AG08395 (cell line): ENCODE measurements around the gene BIN2.
"Not testable (repeated sequence)": the region's sequence is repeated elsewhere in the genome, so short reads cannot be mapped to it uniquely, and the experiment has no call there.

Source experiments
- DNase-seq: peaks from one replicate; pipeline ENCODE4 v3.0.0; 2012; ENCODE audit warnings: mixed read lengths, low spot score

Gene BIN2

GRCh38 chr12:51345681-51346080, 21.7 kb upstream of the BIN2 start:
- peak; percentile 12 for DNase-seq

GRCh38 chr12:51343201-51343600, 19.2 kb upstream of the BIN2 start:
- no peak for DNase-seq

GRCh38 chr12:51342416-51342815, 18.4 kb upstream of the BIN2 start:
- no peak for DNase-seq

GRCh38 chr12:51341251-51342007, 17.5 kb upstream of the BIN2 start:
- DNase-seq: peak; percentile 79

GRCh38 chr12:51339750-51340149, 15.8 kb upstream of the BIN2 start:
- no peak for DNase-seq

- DNase-seq: not testable (repeated sequence)
These were observed 13.4 kb upstream of the BIN2 start for GRCh38 chr12:51337336-51337735.

GRCh38 chr12:51335931-51336330, 12.0 kb upstream of the BIN2 start:
- DNase-seq: no peak

GRCh38 chr12:51334764-51335163, 10.8 kb upstream of the BIN2 start:
- DNase-seq: peak; percentile 28

GRCh38 chr12:51333536-51333935, 9.6 kb upstream of the BIN2 start:
- no peak for DNase-seq

- no peak for DNase-seq
These were observed 6.2 kb upstream of the BIN2 start for GRCh38 chr12:51330186-51330585.

- DNase-seq: no peak
These were observed 5.8 kb upstream of the BIN2 start for GRCh38 chr12:51329742-51330141.

- no peak for DNase-seq
These were observed 4.6 kb upstream of the BIN2 start for GRCh38 chr12:51328587-51328986.

GRCh38 chr12:51326698-51327439, 2.9 kb upstream of the BIN2 start:
- peak; percentile 55 for DNase-seq

- DNase-seq: no peak
These were observed 979 bp upstream of the BIN2 start for GRCh38 chr12:51324953-51325352.

GRCh38 chr12:51323317-51323960, 535 bp downstream of the BIN2 start:
- DNase-seq: no peak

- no peak for DNase-seq
These were observed 1.5 kb downstream of the BIN2 start for GRCh38 chr12:51322452-51322851.

GRCh38 chr12:51321882-51322281, 2.1 kb downstream of the BIN2 start:
- DNase-seq: no peak

GRCh38 chr12:51320695-51321320, 3.2 kb downstream of the BIN2 start:
- DNase-seq: peak; percentile 52

- DNase-seq: no peak
These were observed 3.7 kb downstream of the BIN2 start for GRCh38 chr12:51320311-51320694.

- no peak for DNase-seq
These were observed 5.0 kb downstream of the BIN2 start for GRCh38 chr12:51318846-51319599.

- not testable (repeated sequence) for DNase-seq
These were observed 5.7 kb downstream of the BIN2 start for GRCh38 chr12:51318057-51318806.
